HUES64 (cell line): ENCODE data around the gene MYH14.

Experiments used
- H3K27ac ChIP-seq: 2 replicates; pipeline ENCODE4 v1.7.0; 2013; ENCODE audit warnings: low read depth, low read length, inconsistent platforms
- H3K27me3 ChIP-seq: 2 replicates; pipeline ENCODE4 v1.6.1; 2013; ENCODE audit warnings: mild to moderate bottlenecking, low read length; ENCODE audit not compliant: insufficient read depth
- H3K36me3 ChIP-seq: 2 replicates; pipeline ENCODE4 v1.6.1; 2013; ENCODE audit warnings: mild to moderate bottlenecking, low read length; ENCODE audit not compliant: insufficient read depth
- H3K4me1 ChIP-seq: 2 replicates; pipeline ENCODE4 v1.6.1; 2013; ENCODE audit warnings: mild to moderate bottlenecking, low read length, moderate library complexity; ENCODE audit not compliant: insufficient read depth
- H3K4me3 ChIP-seq: 2 replicates; pipeline ENCODE4 v1.5.1; 2013; ENCODE audit warnings: mild to moderate bottlenecking, low read length, moderate library complexity
- H3K9ac ChIP-seq: 2 replicates; pipeline ENCODE4 v1.6.1; 2013; ENCODE audit warnings: mild to moderate bottlenecking, low read depth, low read length
- H3K9me3 ChIP-seq: 2 replicates; pipeline ENCODE4 v1.6.1; 2013; ENCODE audit warnings: low read depth, low read length; ENCODE audit not compliant: insufficient read depth
- WGBS: fragments of 150-250, 120-280 bp; methylation state at CpG from one replicate; pipeline ENCODE4 v1.1.7; 2013; ENCODE audit warnings: missing lambda C conversion rate; 5-methylcytosine and 5-hydroxymethylcytosine counted together

MYH14 gene

GRCh38 chr19:50195224-50195623 is 8.2 kb upstream of the MYH14 start:
- Histone ChIP-seq H3K27ac (no peak overlapping the region), H3K4me3 (no peak overlapping the region), H3K9ac (no peak overlapping the region), H3K4me1 (no peaks in the 10 kb centered on the region), H3K36me3 (no peaks in the 10 kb centered on the region), H3K27me3 (no peaks in the 10 kb centered on the region), H3K9me3 (peaks cover 73% of the 10 kb centered on the region)
- 74% methylated on average over 3 of the region's 5 CpGs for WGBS

GRCh38 chr19:50196322-50196932 is 7.0 kb upstream of the MYH14 start:
- Histone ChIP-seq H3K9me3 (peaks cover 73% of the 10 kb centered on the region), H3K27me3 (no peaks in the 10 kb centered on the region)

GRCh38 chr19:50197348-50197747 is 6.1 kb upstream of the MYH14 start:
- Histone ChIP-seq H3K27ac (no peak overlapping the region), H3K36me3 (no peaks in the 10 kb centered on the region), H3K4me3 (no peak overlapping the region), H3K9me3 (peaks cover 69% of the 10 kb centered on the region), H3K27me3 (no peaks in the 10 kb centered on the region), H3K4me1 (no peaks in the 10 kb centered on the region), H3K9ac (no peak overlapping the region)
- WGBS = 62% methylated on average over 3 of the region's 3 CpGs

More at GRCh38 chr19:50196322-50196932, 7.0 kb upstream of the MYH14 start:
- Histone ChIP-seq H3K36me3 (no peaks in the 10 kb centered on the region), H3K9ac (no peak overlapping the region), H3K27ac (no peak overlapping the region), H3K4me1 (no peaks in the 10 kb centered on the region), H3K4me3 (no peak overlapping the region)
- 57% methylated on average over 4 of the region's 4 CpGs for WGBS

GRCh38 chr19:50198431-50199258 is 4.8 kb upstream of the MYH14 start:
- Histone ChIP-seq H3K27ac (no peak overlapping the region), H3K27me3 (peaks cover 4% of the 10 kb centered on the region; the same call in 1 of the 2 replicates), H3K9ac (no peak overlapping the region), H3K9me3 (peaks cover 59% of the 10 kb centered on the region), H3K4me3 (no peak overlapping the region), H3K36me3 (no peaks in the 10 kb centered on the region), H3K4me1 (no peaks in the 10 kb centered on the region)
- WGBS = 56% methylated on average over 7 of the region's 7 CpGs

GRCh38 chr19:50199259-50199555 is 4.2 kb upstream of the MYH14 start:
- WGBS = 61% methylated on average over 5 of the region's 5 CpGs
- Histone ChIP-seq H3K27me3 (peaks cover 7% of the 10 kb centered on the region; the same call in 1 of the 2 replicates), H3K9me3 (peaks cover 59% of the 10 kb centered on the region), H3K9ac (no peak overlapping the region), H3K36me3 (no peaks in the 10 kb centered on the region), H3K27ac (no peak overlapping the region), H3K4me1 (no peaks in the 10 kb centered on the region), H3K4me3 (no peak overlapping the region)

GRCh38 chr19:50202386-50202785 is 1.0 kb upstream of the MYH14 start:
- H3K27ac ChIP-seq = no peak overlapping the region

GRCh38 chr19:50202962-50203280 is 501 bp upstream of the MYH14 start:
- peaks cover 41% of the 10 kb centered on the region for H3K9me3 ChIP-seq
- H3K9ac ChIP-seq = no peak overlapping the region
- no peaks in the 10 kb centered on the region for H3K4me1 ChIP-seq
- 68% methylated on average over 18 of the region's 18 CpGs for WGBS
- no peaks in the 10 kb centered on the region for H3K36me3 ChIP-seq
- H3K4me3 ChIP-seq = peak overlapping the region; percentile 40
- H3K27me3 ChIP-seq = peaks cover 14% of the 10 kb centered on the region; the same call in 1 of the 2 replicates
- H3K27ac ChIP-seq = no peak overlapping the region

More at GRCh38 chr19:50202386-50202785, 1.0 kb upstream of the MYH14 start:
- 85% methylated on average over 3 of the region's 3 CpGs for WGBS
- H3K4me3 ChIP-seq = no peak overlapping the region
- no peaks in the 10 kb centered on the region for H3K36me3 ChIP-seq
- H3K4me1 ChIP-seq = no peaks in the 10 kb centered on the region
- peaks cover 38% of the 10 kb centered on the region for H3K9me3 ChIP-seq
- no peak overlapping the region for H3K9ac ChIP-seq
- peaks cover 14% of the 10 kb centered on the region; the same call in 1 of the 2 replicates for H3K27me3 ChIP-seq

- 75% methylated on average over 4 of the region's 7 CpGs for WGBS
- no peak overlapping the region for H3K27ac ChIP-seq
- H3K27me3 ChIP-seq = peaks cover 14% of the 10 kb centered on the region; the same call in 1 of the 2 replicates
- no peaks in the 10 kb centered on the region for H3K36me3 ChIP-seq
- no peak overlapping the region for H3K9ac ChIP-seq
- no peaks in the 10 kb centered on the region for H3K4me1 ChIP-seq
- H3K9me3 ChIP-seq = peaks cover 35% of the 10 kb centered on the region
- peak overlapping the region; percentile 43 for H3K4me3 ChIP-seq
Observed at GRCh38 chr19:50204081-50204428, 633 bp downstream of the MYH14 start.

GRCh38 chr19:50204811-50205675 is 1.6 kb downstream of the MYH14 start:
- Histone ChIP-seq H3K36me3 (no peaks in the 10 kb centered on the region), H3K27me3 (peaks cover 14% of the 10 kb centered on the region; the same call in 1 of the 2 replicates), H3K4me3 (peak overlapping the region; percentile 51), H3K4me1 (no peaks in the 10 kb centered on the region), H3K9me3 (peaks cover 29% of the 10 kb centered on the region), H3K9ac (no peak overlapping the region), H3K27ac (no peak overlapping the region)
- WGBS = 64% methylated on average over 49 of the region's 49 CpGs

- no peaks in the 10 kb centered on the region for H3K4me1 ChIP-seq
- H3K9ac ChIP-seq = no peak overlapping the region
- 58% methylated on average over 11 of the region's 12 CpGs for WGBS
- H3K9me3 ChIP-seq = peaks cover 27% of the 10 kb centered on the region; the same call in 1 of the 2 replicates
- H3K4me3 ChIP-seq = peak overlapping the region; percentile 51
- H3K36me3 ChIP-seq = no peaks in the 10 kb centered on the region
- H3K27me3 ChIP-seq = peaks cover 14% of the 10 kb centered on the region; the same call in 1 of the 2 replicates
- no peak overlapping the region for H3K27ac ChIP-seq
Observed at GRCh38 chr19:50205681-50206138, 2.3 kb downstream of the MYH14 start.

- Histone ChIP-seq H3K9ac (no peak overlapping the region), H3K4me1 (no peaks in the 10 kb centered on the region), H3K9me3 (peaks cover 27% of the 10 kb centered on the region; the same call in 1 of the 2 replicates), H3K4me3 (no peak overlapping the region), H3K27me3 (peaks cover 14% of the 10 kb centered on the region; the same call in 1 of the 2 replicates), H3K36me3 (no peaks in the 10 kb centered on the region; the same call in 1 of the 2 replicates), H3K27ac (no peak overlapping the region)
- 80% methylated on average over 6 of the region's 6 CpGs for WGBS
Observed at GRCh38 chr19:50206191-50206590, 2.8 kb downstream of the MYH14 start.
